Astrocyte of the spinal cord (primary cell): ENCODE measurements around the gene RERE.
"Not testable (repeated sequence)": the region's sequence is repeated elsewhere in the genome, so short reads cannot be mapped to it uniquely, and the experiment has no call there.

Experiments used
- DNase-seq: peaks from one replicate; pipeline ENCODE4 v3.0.0; 2011; ENCODE audit warnings: low read depth, low spot score
- H3K4me3 ChIP-seq: 2 replicates; pipeline ENCODE4 v1.5.1; 2011; ENCODE audit warnings: low read depth, mild to moderate bottlenecking, low read length, moderate library complexity
- CTCF ChIP-seq: IDR thresholded peaks from 2 replicates; pipeline ENCODE4 v1.5.1; 2012; ENCODE audit warnings: low read depth, mild to moderate bottlenecking, low read length, inconsistent platforms
- in situ Hi-C: cut with HindIII; loops from 2 replicates; pipeline ENCODE4 v1.10.0; 2017; ENCODE audit warnings: low sequenced_read_pairs

RERE gene

GRCh38 chr1:8790987-8791386 is 26.5 kb downstream of the RERE start:
- no peak overlapping the region for H3K4me3 ChIP-seq
- in situ Hi-C loops: no loop called here
- no peak for TF ChIP-seq CTCF
- DNase-seq: no peak

GRCh38 chr1:8790478-8790877 is 27.0 kb downstream of the RERE start:
- no peak for TF ChIP-seq CTCF
- in situ Hi-C loops: no loop called here
- DNase-seq: no peak
- H3K4me3 ChIP-seq: no peak overlapping the region

- in situ Hi-C loops: no loop called here
- TF ChIP-seq CTCF: no peak
- DNase-seq: no peak
- no peak overlapping the region for H3K4me3 ChIP-seq
Observed at GRCh38 chr1:8789314-8790214, 27.9 kb downstream of the RERE start.

GRCh38 chr1:8787218-8787617 is 30.2 kb downstream of the RERE start:
- DNase-seq: no peak
- in situ Hi-C loops: no loop called here
- no peak for TF ChIP-seq CTCF
- H3K4me3 ChIP-seq: no peak overlapping the region

GRCh38 chr1:8786204-8786603 is 31.2 kb downstream of the RERE start:
- in situ Hi-C loops, H3K4me3 ChIP-seq, DNase-seq: not testable (repeated sequence)

- TF ChIP-seq CTCF: no peak
- H3K4me3 ChIP-seq: no peak overlapping the region
- in situ Hi-C loops: no loop called here
- no peak for DNase-seq
Observed at GRCh38 chr1:8782955-8783354, 34.5 kb downstream of the RERE start.

GRCh38 chr1:8782001-8782620 is 35.3 kb downstream of the RERE start:
- H3K4me3 ChIP-seq: no peak overlapping the region
- in situ Hi-C loops: no loop called here
- no peak for DNase-seq
- TF ChIP-seq CTCF: no peak
